ENCODE measurements around the gene SNX33.

Gene SNX33

DNA sequence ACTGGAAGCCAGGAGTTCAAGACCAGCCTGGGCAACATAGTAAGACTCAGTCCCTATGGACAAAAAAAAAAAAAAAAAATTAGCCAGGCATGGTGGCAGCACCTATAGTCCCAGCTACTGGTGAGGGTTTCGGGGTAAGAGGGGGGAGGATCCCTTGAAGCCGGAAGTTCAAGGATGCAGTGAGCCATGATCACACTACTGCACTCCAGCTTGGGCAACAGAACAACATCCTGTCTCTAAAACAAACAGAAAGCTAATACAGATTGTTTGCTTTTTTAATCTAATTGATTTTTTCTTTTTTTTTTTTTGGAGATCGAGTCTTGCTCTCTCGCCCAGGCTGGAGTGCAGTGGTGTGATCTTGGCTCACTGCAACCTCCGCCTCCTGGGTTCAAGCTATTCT is 6.1 kb upstream of the SNX33 start:
- no peak for DNase-seq (ENCODE audit: low spot score)

DNA sequence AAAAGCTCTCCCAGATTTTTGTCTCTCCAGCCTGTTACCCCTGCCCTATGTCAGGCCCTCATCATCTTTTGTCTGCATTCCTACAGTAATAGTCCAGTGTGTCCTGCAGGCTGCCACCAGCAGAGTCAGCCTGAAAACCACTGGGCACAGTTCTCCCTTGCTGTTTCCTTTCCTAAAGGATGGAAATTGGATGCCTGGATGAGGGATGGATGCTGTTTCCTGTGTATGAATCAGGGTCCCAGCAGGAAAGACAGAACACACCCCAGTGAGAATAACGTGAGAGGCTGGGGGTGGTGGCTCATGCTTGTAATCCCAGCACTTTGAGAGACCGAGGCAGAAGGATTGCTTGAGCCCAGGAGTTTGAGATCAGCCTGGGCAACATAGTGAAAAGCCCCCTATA is 3.3 kb upstream of the SNX33 start:
- DNase-seq (ENCODE audit: low spot score): no peak

DNA sequence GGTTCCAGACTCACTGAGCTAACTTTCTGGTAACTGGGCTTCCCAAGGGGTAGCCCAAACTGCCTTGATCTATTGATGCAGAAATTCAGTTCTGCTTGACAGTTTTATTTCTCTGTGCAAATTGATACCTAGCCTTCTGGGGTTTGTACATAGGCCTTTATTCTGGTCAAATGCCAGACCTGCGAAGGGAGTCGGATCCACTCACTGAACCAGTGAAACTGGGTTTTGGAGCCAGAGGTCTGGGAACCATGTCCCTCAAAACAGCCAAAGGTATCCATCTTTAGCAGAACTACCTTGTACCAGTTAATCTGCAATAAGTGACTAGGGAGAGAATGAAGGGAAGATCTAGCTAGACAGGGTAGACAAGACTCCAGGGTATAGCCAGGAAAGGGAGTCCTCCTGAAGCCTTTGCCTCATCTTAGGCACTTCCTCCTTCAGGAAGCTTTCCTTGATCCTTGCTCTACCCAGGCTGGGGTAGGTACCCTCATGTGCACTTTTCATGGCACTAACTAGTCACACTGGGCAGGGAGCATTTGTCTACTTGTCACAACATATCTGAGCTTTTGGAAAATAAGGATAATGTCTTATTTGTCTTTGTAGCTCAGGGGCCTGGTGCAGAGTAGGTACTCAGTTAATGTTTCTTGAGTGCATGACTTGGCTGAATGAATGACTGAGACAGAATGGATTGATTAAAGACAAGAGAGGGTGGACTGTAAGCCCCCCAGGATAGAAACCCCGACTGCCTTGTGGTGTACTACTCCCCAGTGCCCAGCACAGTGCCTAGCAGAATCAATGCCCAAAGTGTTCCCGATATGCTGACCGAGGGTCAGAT is 1.4 kb upstream of the SNX33 start:
- DNase-seq (ENCODE audit: low spot score): no peak

- peak; percentile 24 for DNase-seq (ENCODE audit: low spot score)
Observed at GRCh38 chr15:75646944-75647364, 758 bp upstream of the SNX33 start.

DNA sequence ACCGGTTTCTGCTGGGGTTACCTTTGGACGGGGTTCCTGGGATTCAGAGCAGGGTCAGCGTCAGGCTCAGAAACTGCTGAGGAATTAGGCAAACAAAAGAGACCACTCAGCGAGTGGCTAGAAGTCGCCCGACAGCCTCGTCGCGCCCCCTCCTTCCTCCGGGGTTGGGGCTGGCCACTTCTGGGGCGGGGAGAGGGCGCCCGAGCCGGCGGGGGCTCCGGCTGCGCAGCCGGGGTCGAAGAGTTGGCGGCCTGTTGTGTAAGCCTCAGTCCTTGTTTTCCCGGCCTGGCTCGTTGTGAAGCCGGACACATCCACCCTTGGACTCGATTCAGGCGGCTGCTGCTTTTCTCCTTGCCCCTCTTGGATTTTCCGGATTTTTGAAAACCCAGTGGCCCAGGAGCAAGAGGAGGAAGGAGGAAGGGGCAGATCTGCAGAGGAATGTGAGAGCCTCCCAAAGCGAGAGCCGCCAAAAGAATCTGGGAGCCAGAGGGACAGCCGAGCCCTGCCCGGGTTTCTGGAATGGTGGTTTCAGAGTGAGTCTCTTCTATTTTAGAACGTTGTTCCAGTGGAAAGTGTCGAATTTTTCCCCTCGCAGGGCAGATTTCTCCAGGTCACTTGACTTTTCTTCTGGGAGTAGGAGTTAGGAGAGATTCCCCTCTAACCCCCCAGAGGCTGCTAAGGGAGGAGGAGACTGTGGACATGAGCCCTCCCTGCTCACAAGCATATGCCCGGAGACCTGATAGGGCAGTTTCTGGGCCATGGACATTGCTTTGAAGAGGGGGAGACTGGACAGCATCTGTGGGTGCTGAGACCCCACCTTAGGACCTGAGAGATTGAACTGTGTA is 666 bp downstream of the SNX33 start:
- peak; percentile 59 for DNase-seq (ENCODE audit: low spot score)

DNA sequence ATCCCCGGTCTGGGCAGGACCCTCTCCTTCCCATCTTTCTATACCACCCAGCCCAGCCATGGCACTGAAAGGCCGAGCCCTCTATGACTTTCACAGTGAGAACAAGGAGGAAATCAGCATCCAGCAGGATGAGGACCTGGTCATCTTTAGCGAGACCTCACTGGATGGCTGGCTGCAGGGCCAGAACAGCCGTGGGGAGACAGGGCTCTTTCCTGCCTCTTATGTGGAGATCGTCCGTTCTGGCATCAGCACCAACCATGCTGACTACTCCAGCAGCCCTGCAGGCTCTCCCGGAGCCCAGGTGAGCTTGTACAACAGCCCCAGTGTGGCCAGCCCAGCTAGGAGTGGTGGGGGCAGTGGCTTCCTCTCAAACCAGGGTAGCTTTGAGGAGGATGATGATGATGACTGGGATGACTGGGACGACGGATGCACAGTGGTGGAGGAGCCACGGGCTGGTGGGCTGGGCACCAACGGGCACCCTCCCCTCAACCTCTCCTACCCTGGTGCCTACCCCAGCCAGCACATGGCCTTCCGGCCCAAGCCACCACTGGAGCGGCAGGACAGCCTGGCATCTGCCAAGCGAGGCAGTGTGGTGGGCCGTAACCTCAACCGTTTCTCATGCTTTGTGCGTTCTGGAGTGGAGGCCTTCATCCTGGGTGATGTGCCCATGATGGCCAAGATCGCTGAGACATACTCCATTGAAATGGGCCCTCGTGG is 1.5 kb downstream of the SNX33 start:
- DNase-seq (ENCODE audit: low spot score): no peak

DNA sequence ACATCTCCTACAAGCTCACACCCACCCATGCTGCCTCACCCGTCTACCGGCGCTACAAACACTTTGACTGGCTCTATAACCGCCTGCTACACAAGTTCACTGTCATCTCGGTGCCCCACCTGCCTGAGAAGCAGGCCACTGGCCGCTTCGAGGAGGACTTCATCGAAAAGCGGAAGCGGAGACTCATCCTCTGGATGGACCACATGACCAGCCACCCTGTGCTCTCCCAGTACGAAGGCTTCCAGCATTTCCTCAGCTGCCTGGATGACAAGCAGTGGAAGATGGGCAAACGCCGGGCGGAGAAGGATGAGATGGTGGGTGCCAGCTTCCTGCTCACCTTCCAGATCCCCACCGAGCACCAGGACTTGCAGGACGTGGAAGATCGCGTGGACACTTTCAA is 2.1 kb downstream of the SNX33 start:
- no peak for DNase-seq (ENCODE audit: low spot score)

- no peak for DNase-seq (ENCODE audit: low spot score)
Observed at GRCh38 chr15:75650908-75651809, 3.4 kb downstream of the SNX33 start.

DNA sequence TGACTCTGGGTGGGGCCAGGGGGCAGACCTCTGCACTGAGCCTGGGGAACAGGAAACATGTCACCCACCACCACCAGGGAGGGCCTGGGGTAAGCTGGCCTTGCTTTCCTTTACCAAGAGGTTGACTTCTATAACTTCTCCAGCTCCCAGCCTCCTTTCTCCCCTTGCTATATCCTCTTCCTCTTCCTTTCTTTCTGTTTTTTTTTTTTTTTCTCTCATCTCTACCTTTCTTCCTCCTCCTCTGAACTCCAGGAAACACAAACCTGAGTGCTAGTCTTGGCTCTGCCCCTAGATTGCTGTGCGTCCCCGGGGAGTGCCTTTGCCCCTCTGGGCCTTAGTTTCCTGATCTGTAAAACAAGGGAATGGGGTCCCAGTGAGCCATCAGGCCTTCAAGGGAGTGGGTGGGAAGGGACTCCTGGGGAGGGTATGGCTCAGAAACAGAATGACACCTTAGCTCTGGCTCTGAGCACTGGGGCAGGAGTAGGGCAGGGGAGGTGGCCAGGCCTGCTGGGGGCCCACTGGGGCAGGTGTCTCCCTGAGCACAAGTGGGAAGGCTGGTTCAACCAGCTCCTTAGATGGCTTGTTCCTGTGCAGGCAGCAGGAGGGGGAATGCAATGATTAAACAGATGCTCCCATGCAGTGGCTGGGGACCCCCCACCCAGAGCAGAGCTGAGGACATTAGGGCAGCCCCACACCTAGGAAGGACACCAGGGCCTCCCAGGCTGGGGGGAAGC is 4.3 kb downstream of the SNX33 start:
- no peak for DNase-seq (ENCODE audit: low spot score)

GRCh38 chr15:75653347-75653913 is 5.7 kb downstream of the SNX33 start:
- no peak for DNase-seq (ENCODE audit: low spot score)

- no peak for DNase-seq (ENCODE audit: low spot score)
Observed at GRCh38 chr15:75654201-75654907, 6.6 kb downstream of the SNX33 start.

DNA sequence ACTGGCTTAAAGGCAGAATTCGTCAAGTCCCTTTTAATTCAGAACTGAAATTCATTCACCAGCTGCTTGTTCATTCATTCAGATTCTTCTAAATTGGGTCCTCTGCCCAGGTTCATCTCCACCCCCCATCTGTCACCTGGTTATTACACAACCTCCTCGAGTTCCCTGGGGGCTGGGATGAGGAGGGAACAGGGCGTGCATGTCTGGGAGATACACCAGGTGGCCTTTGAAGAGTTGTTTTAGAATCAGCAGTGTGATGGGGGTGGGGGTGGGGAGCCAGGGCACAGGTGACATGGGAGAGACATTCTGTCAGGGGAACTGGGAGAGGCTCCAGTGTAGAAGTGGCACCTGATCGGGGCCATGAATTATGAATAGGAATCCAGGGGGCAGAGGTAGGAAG is 8.2 kb downstream of the SNX33 start:
- no peak for DNase-seq (ENCODE audit: low spot score)

- no peak for DNase-seq (ENCODE audit: low spot score)
Observed at GRCh38 chr15:75656331-75656730, 8.6 kb downstream of the SNX33 start.

- DNase-seq (ENCODE audit: low spot score): no peak
Observed at GRCh38 chr15:75656813-75657212, 9.1 kb downstream of the SNX33 start.

- no peak for DNase-seq (ENCODE audit: low spot score)
Observed at GRCh38 chr15:75659141-75659771, 11.5 kb downstream of the SNX33 start.

- no peak for DNase-seq (ENCODE audit: low spot score)
Observed at GRCh38 chr15:75659928-75660645, 12.4 kb downstream of the SNX33 start.

DNA sequence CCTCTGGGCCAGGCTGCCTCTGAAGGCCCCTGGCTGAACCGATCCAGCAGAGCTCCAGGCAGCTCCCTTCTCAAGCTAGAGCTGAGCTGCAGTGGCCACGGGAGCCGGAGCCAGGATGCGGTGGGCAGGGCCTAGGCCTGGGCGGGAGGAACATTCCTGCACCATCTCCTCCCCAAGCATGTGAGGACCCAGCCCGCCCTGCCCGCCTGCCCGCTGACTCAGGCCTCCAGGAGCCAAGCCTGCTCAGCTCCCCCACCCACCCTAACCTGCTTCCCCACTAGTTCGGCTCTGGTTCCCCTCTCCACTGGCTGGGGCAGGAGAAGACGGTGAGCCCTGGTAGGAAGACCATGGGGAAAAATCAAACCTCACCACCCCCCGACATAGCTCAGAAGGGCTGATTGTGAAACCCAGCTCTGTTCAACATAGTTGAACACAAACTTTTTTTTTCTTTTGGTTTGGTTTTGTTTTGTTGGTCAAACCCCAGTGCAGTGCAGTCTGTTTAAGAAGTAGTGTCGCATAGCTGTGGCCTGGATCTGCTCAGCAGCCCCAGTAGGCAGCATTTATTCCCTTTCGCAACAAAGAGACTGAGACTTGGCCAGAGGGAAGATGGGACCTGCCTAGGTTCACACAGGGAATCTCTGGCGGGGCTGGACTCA is 13.5 kb downstream of the SNX33 start:
- DNase-seq (ENCODE audit: low spot score): peak; percentile 63

- no peak for DNase-seq (ENCODE audit: low spot score)
Observed at GRCh38 chr15:75661756-75662140, 14.0 kb downstream of the SNX33 start.
